Skin epidermis (tissue), 12 donors: ENCODE measurements around the gene WDR64.

ENCODE experiments used
- H3K27ac ChIP-seq, 21 experiments: fragments of 200-600 bp; sonication (generic) in 11 of 21; one replicate each; pipeline ENCODE4 v1.5.0; 2020; ENCODE audit warnings: mild to moderate bottlenecking in 3 of 21, inconsistent platforms in 2 of 21, moderate library complexity in 2 of 21
- H3K4me3 ChIP-seq, 7 experiments: fragments of 200-600 bp; sonication (generic) in 2 of 7; one replicate each; pipeline ENCODE4 v1.5.0; 2020; ENCODE audit warnings: inconsistent platforms in 2 of 7, mild to moderate bottlenecking in 2 of 7, moderate library complexity in 1 of 7

Gene WDR64

DNA sequence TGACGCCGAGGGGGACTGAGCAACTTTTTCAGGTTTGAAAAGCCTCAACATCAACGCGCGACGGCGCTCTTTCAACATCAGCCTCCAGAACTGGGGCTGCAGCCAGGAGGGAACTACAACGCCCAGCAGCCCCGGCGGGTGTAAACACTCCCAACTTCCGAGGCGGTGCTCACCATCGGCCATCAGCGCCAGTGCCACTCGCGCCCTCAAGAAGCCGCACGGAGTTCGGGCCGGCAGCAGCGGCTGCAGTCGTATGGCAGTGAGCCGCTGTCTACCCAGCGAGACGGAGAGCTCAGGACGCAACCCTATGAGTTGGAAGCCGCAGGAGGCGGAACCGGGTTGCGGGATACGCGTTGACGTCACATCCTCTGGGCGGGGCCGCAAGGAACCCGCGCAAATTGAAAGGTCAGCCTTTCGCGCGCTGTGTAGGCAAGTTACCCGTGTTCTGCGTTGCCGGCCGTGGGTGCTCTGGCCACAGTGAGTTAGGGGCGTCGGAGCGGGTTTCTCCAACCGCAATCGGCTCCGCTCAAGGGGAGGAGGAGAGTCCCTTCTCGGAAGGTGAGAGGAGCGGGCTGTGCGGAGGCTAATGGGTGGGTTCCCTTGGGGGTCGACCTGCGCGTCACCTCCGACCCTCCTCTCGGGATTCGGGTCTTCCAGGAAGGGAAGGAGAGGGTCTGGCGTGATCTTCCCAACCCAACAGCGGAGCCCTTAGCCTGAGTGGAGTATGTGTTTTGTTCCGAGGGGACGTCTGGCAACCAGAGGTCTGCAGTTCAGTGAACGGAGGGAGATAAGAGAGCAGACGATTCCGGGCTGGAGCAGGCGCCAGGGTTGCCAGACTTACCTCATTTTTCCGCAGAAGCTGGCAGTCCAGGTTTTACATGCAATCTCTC, 196.0 kb downstream of the WDR64 start, which contains the start of gene EXO1:
Gene EXO1 (plus strand): TSS at position 409 of the 890 bp plus-strand sequence. CDS start 2,222 bp downstream, outside the sequence.
- peak within 1 kb of the TSS; percentile 85 to 100 (median 98) for H3K27ac ChIP-seq

DNA sequence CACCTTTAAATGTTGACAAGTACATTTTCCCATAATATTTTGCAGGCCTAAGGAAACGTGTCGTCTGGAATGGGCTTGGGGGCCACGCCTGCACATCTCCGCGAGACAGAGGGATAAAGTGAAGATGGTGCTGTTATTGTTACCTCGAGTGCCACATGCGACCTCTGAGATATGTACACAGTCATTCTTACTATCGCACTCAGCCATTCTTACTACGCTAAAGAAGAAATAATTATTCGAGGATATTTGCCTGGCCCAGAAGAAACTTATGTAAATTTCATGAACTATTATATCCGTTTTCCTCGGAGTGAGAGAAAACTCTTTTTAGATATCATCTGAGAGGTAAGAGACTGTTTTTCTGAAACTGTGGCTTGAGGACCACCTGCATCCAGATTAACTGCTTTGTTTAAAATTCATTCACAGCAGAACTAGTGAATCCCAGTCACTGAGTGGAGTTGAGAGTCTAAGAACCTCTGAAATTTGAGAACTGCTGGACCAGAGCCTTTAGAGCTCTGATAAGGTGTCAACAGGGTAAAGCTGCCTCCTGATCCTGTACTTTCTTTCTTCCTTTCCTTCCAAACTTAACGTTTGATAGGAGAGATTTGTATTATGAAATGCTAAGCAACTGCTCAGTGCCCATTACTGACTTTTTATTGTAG, 196.7 kb downstream of the WDR64 start:
- H3K4me3 ChIP-seq, result peak overlapping the region; percentile 52 to 88 (median 73)
- peak overlapping the region in 1 of 21 experiments; percentile 100 for H3K27ac ChIP-seq

More for the DNA sequence above, 196.0 kb downstream of the WDR64 start, which contains the start of gene EXO1:
- H3K4me3 ChIP-seq, result peak within 1 kb of the TSS; percentile 52 to 88 (median 73)

DNA sequence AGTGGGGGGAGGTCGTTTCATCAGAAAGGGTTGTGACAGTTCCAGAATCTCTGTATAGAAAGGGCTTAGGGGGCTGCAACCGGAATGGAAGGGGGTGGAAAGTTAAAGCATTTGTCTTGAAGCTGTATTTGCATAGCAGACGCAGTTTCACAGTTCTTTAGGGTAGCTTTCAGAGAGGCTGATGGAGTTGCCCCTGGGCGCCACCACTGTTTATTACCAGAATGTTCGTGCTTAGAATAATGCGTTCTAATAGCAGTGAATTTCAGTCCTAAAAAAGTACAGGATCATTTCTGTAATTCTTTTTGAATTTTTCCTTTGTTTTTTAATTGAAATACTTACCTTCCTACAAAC, 197.2 kb downstream of the WDR64 start:
- no peak overlapping the region for H3K27ac ChIP-seq
- H3K4me3 ChIP-seq, result peak overlapping the region in 1 of 7 experiments; percentile 54
